Measurements from ENCODE around the gene GHR.

GHR gene

DNA sequence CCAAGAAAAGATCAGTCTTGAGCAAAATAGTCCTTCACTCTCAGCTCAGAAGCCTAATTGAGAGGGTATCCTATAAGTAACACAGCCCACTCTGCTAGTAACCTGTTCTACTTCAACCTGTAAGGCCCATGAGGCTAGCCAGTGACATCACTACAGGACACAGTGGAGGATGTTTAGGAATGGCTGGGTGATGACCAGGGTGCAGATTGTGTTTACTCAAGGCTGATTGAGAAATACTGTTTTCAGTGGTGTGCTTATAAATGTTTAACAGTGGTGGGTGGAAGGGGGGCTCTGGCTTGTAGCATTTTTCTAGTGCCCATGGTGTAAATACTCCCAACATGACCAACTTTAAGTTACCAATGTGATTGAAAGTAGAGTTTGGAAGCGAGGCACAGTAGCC is 173.6 kb downstream of the GHR start:
- no peak overlapping the region for H3K27ac ChIP-seq (ENCODE audit: low read length)
- peaks cover 3% of the 10 kb centered on the region for H3K27me3 ChIP-seq (ENCODE audit: insufficient read depth, low read length, poor library complexity)
- ATAC-seq (ENCODE audit: insufficient read depth, low read depth), result no peak
- H4K20me1 ChIP-seq (ENCODE audit: insufficient read depth, low read length), result no peaks in the 10 kb centered on the region
- H3K4me2 ChIP-seq (ENCODE audit: insufficient read depth, low read length), result no peak overlapping the region
- no peak for TF ChIP-seq EZH2 (IDR thresholded peaks at IDR 0.05; ENCODE audit: borderline replicate concordance, low read depth, low read length, severe bottlenecking)
- TF ChIP-seq, protein P1, sequence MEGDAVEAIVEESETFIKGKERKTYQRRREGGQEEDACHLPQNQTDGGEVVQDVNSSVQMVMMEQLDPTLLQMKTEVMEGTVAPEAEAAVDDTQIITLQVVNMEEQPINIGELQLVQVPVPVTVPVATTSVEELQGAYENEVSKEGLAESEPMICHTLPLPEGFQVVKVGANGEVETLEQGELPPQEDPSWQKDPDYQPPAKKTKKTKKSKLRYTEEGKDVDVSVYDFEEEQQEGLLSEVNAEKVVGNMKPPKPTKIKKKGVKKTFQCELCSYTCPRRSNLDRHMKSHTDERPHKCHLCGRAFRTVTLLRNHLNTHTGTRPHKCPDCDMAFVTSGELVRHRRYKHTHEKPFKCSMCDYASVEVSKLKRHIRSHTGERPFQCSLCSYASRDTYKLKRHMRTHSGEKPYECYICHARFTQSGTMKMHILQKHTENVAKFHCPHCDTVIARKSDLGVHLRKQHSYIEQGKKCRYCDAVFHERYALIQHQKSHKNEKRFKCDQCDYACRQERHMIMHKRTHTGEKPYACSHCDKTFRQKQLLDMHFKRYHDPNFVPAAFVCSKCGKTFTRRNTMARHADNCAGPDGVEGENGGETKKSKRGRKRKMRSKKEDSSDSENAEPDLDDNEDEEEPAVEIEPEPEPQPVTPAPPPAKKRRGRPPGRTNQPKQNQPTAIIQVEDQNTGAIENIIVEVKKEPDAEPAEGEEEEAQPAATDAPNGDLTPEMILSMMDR (IDR thresholded peaks at IDR 0.05; ENCODE audit: borderline replicate concordance, extremely low read depth, low read length, poor library complexity, severe bottlenecking), result no peak
- H3K9ac ChIP-seq (ENCODE audit: low read depth, low read length), result no peak overlapping the region
- no peaks in the 10 kb centered on the region for H3K9me3 ChIP-seq (ENCODE audit: insufficient read depth, low read length, severe bottlenecking)
- no peaks in the 10 kb centered on the region for H3K36me3 ChIP-seq (ENCODE audit: insufficient read depth, low read length)
- no peak for DNase-seq
- H3K79me2 ChIP-seq (ENCODE audit: insufficient read depth, low read length), result no peaks in the 10 kb centered on the region
- H3K4me1 ChIP-seq (ENCODE audit: insufficient read depth, low read length), result no peaks in the 10 kb centered on the region
- no peak overlapping the region for H2AFZ ChIP-seq (ENCODE audit: low read depth, low read length)
- no peak overlapping the region for H3K4me3 ChIP-seq (ENCODE audit: low read depth in 1 of 2, low read length in 2 of 2)

- H3K4me3 ChIP-seq (ENCODE audit: low read depth in 1 of 2, low read length in 2 of 2), result no peak overlapping the region
- no peak overlapping the region for H3K4me2 ChIP-seq (ENCODE audit: insufficient read depth, low read length)
- H3K4me1 ChIP-seq (ENCODE audit: insufficient read depth, low read length), result no peaks in the 10 kb centered on the region
- no peaks in the 10 kb centered on the region for H3K79me2 ChIP-seq (ENCODE audit: insufficient read depth, low read length)
- DNase-seq (no peak), ATAC-seq (ENCODE audit: insufficient read depth, low read depth) (no peak)
- TF ChIP-seq, protein P1 (IDR thresholded peaks at IDR 0.05; ENCODE audit: borderline replicate concordance, extremely low read depth, low read length, poor library complexity, severe bottlenecking), result no peak
- TF ChIP-seq EZH2 (IDR thresholded peaks at IDR 0.05; ENCODE audit: borderline replicate concordance, low read depth, low read length, severe bottlenecking), result no peak
- no peaks in the 10 kb centered on the region for H3K9me3 ChIP-seq (ENCODE audit: insufficient read depth, low read length, severe bottlenecking)
- no peak overlapping the region for H2AFZ ChIP-seq (ENCODE audit: low read depth, low read length)
- no peak overlapping the region for H3K27ac ChIP-seq (ENCODE audit: low read length)
- peaks cover 3% of the 10 kb centered on the region for H3K27me3 ChIP-seq (ENCODE audit: insufficient read depth, low read length, poor library complexity)
- H4K20me1 ChIP-seq (ENCODE audit: insufficient read depth, low read length), result no peaks in the 10 kb centered on the region
- H3K9ac ChIP-seq (ENCODE audit: low read depth, low read length), result no peak overlapping the region
- no peaks in the 10 kb centered on the region for H3K36me3 ChIP-seq (ENCODE audit: insufficient read depth, low read length)
Observed at GRCh38 chr5:42597318-42597937, 174.2 kb downstream of the GHR start.

- no peaks in the 10 kb centered on the region for H4K20me1 ChIP-seq (ENCODE audit: insufficient read depth, low read length)
- no peaks in the 10 kb centered on the region for H3K36me3 ChIP-seq (ENCODE audit: insufficient read depth, low read length)
- no peaks in the 10 kb centered on the region for H3K4me1 ChIP-seq (ENCODE audit: insufficient read depth, low read length)
- TF ChIP-seq EZH2 (IDR thresholded peaks at IDR 0.05; ENCODE audit: borderline replicate concordance, low read depth, low read length, severe bottlenecking), result no peak
- H3K9ac ChIP-seq (ENCODE audit: low read depth, low read length), result no peak overlapping the region
- no peak overlapping the region for H2AFZ ChIP-seq (ENCODE audit: low read depth, low read length)
- H3K79me2 ChIP-seq (ENCODE audit: insufficient read depth, low read length), result no peaks in the 10 kb centered on the region
- no peaks in the 10 kb centered on the region for H3K9me3 ChIP-seq (ENCODE audit: insufficient read depth, low read length, severe bottlenecking)
- ATAC-seq (ENCODE audit: insufficient read depth, low read depth), result no peak
- DNase-seq, result no peak
- no peak overlapping the region for H3K27ac ChIP-seq (ENCODE audit: low read length)
- H3K4me3 ChIP-seq (ENCODE audit: low read depth in 1 of 2, low read length in 2 of 2), result no peak overlapping the region
- no peak overlapping the region for H3K4me2 ChIP-seq (ENCODE audit: insufficient read depth, low read length)
- peaks cover 3% of the 10 kb centered on the region for H3K27me3 ChIP-seq (ENCODE audit: insufficient read depth, low read length, poor library complexity)
Observed at GRCh38 chr5:42598311-42598710, 175.1 kb downstream of the GHR start.

DNA sequence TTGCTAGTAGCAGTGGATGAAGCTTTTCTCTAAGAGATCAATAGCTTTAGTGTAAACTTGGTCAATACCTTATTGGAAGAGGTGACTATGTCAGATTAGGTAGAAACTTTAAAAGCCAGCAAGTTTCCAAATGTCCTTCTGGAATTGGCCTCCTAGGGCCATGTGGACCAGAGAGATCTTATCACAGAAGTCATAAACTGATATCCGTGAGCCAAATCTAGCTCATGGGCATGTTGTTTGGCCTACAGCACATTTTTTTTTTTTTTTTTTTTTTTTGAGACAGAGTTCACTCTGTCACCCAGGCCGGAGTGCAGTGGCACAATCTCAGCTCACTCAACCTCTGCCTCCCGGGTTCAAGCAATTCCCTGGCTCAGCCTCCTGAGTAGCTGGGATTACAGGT is 175.9 kb downstream of the GHR start:
- DNase-seq (no peak), ATAC-seq (ENCODE audit: insufficient read depth, low read depth) (no peak)
- H3K27ac ChIP-seq (ENCODE audit: low read length), result no peak overlapping the region
- no peak overlapping the region for H3K4me3 ChIP-seq (ENCODE audit: low read depth in 1 of 2, low read length in 2 of 2)
- TF ChIP-seq, protein P1 (IDR thresholded peaks at IDR 0.05; ENCODE audit: borderline replicate concordance, extremely low read depth, low read length, poor library complexity, severe bottlenecking), result no peak
- TF ChIP-seq EZH2 (IDR thresholded peaks at IDR 0.05; ENCODE audit: borderline replicate concordance, low read depth, low read length, severe bottlenecking), result no peak
- no peaks in the 10 kb centered on the region for H3K79me2 ChIP-seq (ENCODE audit: insufficient read depth, low read length)
- no peaks in the 10 kb centered on the region for H4K20me1 ChIP-seq (ENCODE audit: insufficient read depth, low read length)
- peaks cover 10% of the 10 kb centered on the region for H3K27me3 ChIP-seq (ENCODE audit: insufficient read depth, low read length, poor library complexity)
- H3K9ac ChIP-seq (ENCODE audit: low read depth, low read length), result no peak overlapping the region
- no peak overlapping the region for H3K4me2 ChIP-seq (ENCODE audit: insufficient read depth, low read length)
- no peaks in the 10 kb centered on the region for H3K9me3 ChIP-seq (ENCODE audit: insufficient read depth, low read length, severe bottlenecking)
- no peak overlapping the region for H2AFZ ChIP-seq (ENCODE audit: low read depth, low read length)
- no peaks in the 10 kb centered on the region for H3K4me1 ChIP-seq (ENCODE audit: insufficient read depth, low read length)
- H3K36me3 ChIP-seq (ENCODE audit: insufficient read depth, low read length), result no peaks in the 10 kb centered on the region

Data from DND-41 (cell line).